ENCODE data around the gene RPS29. TPM values are rescaled to one million over a fixed set of nuclear protein-coding genes. Genes with fewer than 3 reads are reported as not detected.
A peak's percentile ranks its signal among the peaks of the same experiment; 100 is the strongest.
"Not testable (repeated sequence)": the region's sequence is repeated elsewhere in the genome, so short reads cannot be mapped to it uniquely, and the experiment has no call there.

Gene RPS29
- total and polyA plus RNA-seq, 2 donors from 2014 or later, result 1,054 to 2,862 TPM

GRCh38 chr14:49619730-49620129, 33.5 kb upstream of the RPS29 start:
- Histone ChIP-seq H3K9ac (ENCODE audit: low read length in 3 of 3) (peak overlapping the region; percentile 34 to 98 (median 67)), H3K36me3 (ENCODE audit: control insufficient read depth in 2 of 3, insufficient read depth in 3 of 3, low read length in 3 of 3) (peaks cover 0 to 5% (median 2%) of the 10 kb centered on the region in 3 donors), H3K4me3 (ENCODE audit: low read length in 3 of 3) (peak overlapping the region; percentile 79 to 99 (median 80)), H3K9me3 (ENCODE audit: control insufficient read depth in 2 of 3, insufficient read depth in 1 of 3, low read length in 3 of 3) (no peaks in the 10 kb centered on the region), H3K27ac (ENCODE audit: low read depth in 2 of 2, low read length in 2 of 2) (peak overlapping the region; percentile 70 to 96), H3K4me1 (ENCODE audit: control insufficient read depth in 2 of 3, insufficient read depth in 2 of 3, low read depth in 1 of 3, low read length in 3 of 3) (peaks cover 0 to 9% (median 6%) of the 10 kb centered on the region in 3 donors), H3K27me3 (ENCODE audit: control insufficient read depth, insufficient read depth, low read length) (no peaks in the 10 kb centered on the region)
- intact Hi-C loops (cut with DNase I), result no loop called here
- DNase-seq (peak in 1 of 5 donors; percentile 34), FAIRE-seq (no peak)
- TF ChIP-seq CTCF (IDR thresholded peaks at IDR 0.05; ENCODE audit: borderline replicate concordance, extremely low read depth, insufficient read depth), result no peak

- FAIRE-seq; intact Hi-C loops (cut with DNase I); H3K4me1 ChIP-seq (ENCODE audit: control insufficient read depth in 2 of 3, insufficient read depth in 2 of 3, low read depth in 1 of 3, low read length in 3 of 3); H3K36me3 ChIP-seq (ENCODE audit: control insufficient read depth in 2 of 3, insufficient read depth in 3 of 3, low read length in 3 of 3); H3K27ac ChIP-seq (ENCODE audit: low read depth in 2 of 2, low read length in 2 of 2); H3K27me3 ChIP-seq (ENCODE audit: control insufficient read depth, insufficient read depth, low read length); H3K9me3 ChIP-seq (ENCODE audit: control insufficient read depth in 2 of 3, insufficient read depth in 1 of 3, low read length in 3 of 3): not testable (repeated sequence)
- DNase-seq, result peak in 1 of 5 donors; percentile 46
- peak overlapping the region; percentile 79 to 99 (median 80) for H3K4me3 ChIP-seq (ENCODE audit: low read length in 3 of 3)
- H3K9ac ChIP-seq (ENCODE audit: low read length in 3 of 3), result peak overlapping the region in 2 of 3 donors; percentile 34 to 98
Observed at GRCh38 chr14:49619273-49619672, 33.1 kb upstream of the RPS29 start.

- H3K4me1 ChIP-seq (ENCODE audit: control insufficient read depth in 2 of 3, insufficient read depth in 2 of 3, low read depth in 1 of 3, low read length in 3 of 3), result peaks cover 0 to 9% (median 6%) of the 10 kb centered on the region in 3 donors
- no peak overlapping the region for H3K4me3 ChIP-seq (ENCODE audit: low read length in 3 of 3)
- no peak for FAIRE-seq
- intact Hi-C loops (cut with DNase I), result no loop called here
- TF ChIP-seq CTCF (IDR thresholded peaks at IDR 0.05; ENCODE audit: borderline replicate concordance, extremely low read depth, insufficient read depth), result no peak
- H3K27ac ChIP-seq (ENCODE audit: low read depth in 2 of 2, low read length in 2 of 2), result no peak overlapping the region
- H3K9ac ChIP-seq (ENCODE audit: low read length in 3 of 3), result no peak overlapping the region
- peaks cover 0 to 5% (median 2%) of the 10 kb centered on the region in 3 donors for H3K36me3 ChIP-seq (ENCODE audit: control insufficient read depth in 2 of 3, insufficient read depth in 3 of 3, low read length in 3 of 3)
- no peaks in the 10 kb centered on the region for H3K9me3 ChIP-seq (ENCODE audit: control insufficient read depth in 2 of 3, insufficient read depth in 1 of 3, low read length in 3 of 3)
- no peaks in the 10 kb centered on the region for H3K27me3 ChIP-seq (ENCODE audit: control insufficient read depth, insufficient read depth, low read length)
- no peak for DNase-seq
Observed at GRCh38 chr14:49617852-49618519, 31.8 kb upstream of the RPS29 start.

GRCh38 chr14:49615776-49616175, 29.6 kb upstream of the RPS29 start:
- H3K9ac ChIP-seq (ENCODE audit: low read length in 3 of 3), result no peak overlapping the region
- peaks cover 0 to 4% (median 0%) of the 10 kb centered on the region in 3 donors for H3K4me1 ChIP-seq (ENCODE audit: control insufficient read depth in 2 of 3, insufficient read depth in 2 of 3, low read depth in 1 of 3, low read length in 3 of 3)
- TF ChIP-seq CTCF (IDR thresholded peaks at IDR 0.05; ENCODE audit: borderline replicate concordance, extremely low read depth, insufficient read depth), result no peak
- no peaks in the 10 kb centered on the region for H3K27me3 ChIP-seq (ENCODE audit: control insufficient read depth, insufficient read depth, low read length)
- H3K9me3 ChIP-seq (ENCODE audit: control insufficient read depth in 2 of 3, insufficient read depth in 1 of 3, low read length in 3 of 3), result no peaks in the 10 kb centered on the region
- no peak overlapping the region for H3K4me3 ChIP-seq (ENCODE audit: low read length in 3 of 3)
- H3K36me3 ChIP-seq (ENCODE audit: control insufficient read depth in 2 of 3, insufficient read depth in 3 of 3, low read length in 3 of 3), result peaks cover 0 to 5% (median 2%) of the 10 kb centered on the region in 3 donors
- FAIRE-seq (no peak), DNase-seq (no peak)
- intact Hi-C loops (cut with DNase I), result no loop called here
- no peak overlapping the region for H3K27ac ChIP-seq (ENCODE audit: low read depth in 2 of 2, low read length in 2 of 2)
